GM23338 (cell line): Measurements from ENCODE around the gene MAPRE3. TPM values are rescaled to one million over a fixed set of nuclear protein-coding genes. Genes with fewer than 3 reads are reported as not detected.

Experiments used
- ATAC-seq: fragments of 200-7000 bp; cut with Tn5 transposase; 3 replicates; pipeline ENCODE4 v1.9.1; 2020
- DNase-seq: peaks from one replicate; pipeline ENCODE4 v3.0.0-alpha.2; 2015; ENCODE audit warnings: low spot score
- H2AFZ ChIP-seq: fragments of 200-600 bp; sonication (generic); 2 replicates; pipeline ENCODE4 v1.8.0; 2016; ENCODE audit warnings: antibody characterized with exemption, mild to moderate bottlenecking, moderate library complexity
- H3F3A ChIP-seq: fragments of 200-600 bp; sonication (generic); replicated peaks from 2 replicates; pipeline ENCODE4 v1.8.0; 2017; ENCODE audit warnings: antibody characterized with exemption, mixed run types, low read depth
- H3K27ac ChIP-seq: fragments of 200-600 bp; sonication (generic); 2 replicates; pipeline ENCODE4 v1.6.1; 2016; ENCODE audit warnings: low read depth
- H3K27me3 ChIP-seq: fragments of 200-600 bp; sonication (generic); 2 replicates; pipeline ENCODE4 v1.8.0; 2016; ENCODE audit warnings: mild to moderate bottlenecking, mixed run types, moderate library complexity; ENCODE audit not compliant: insufficient read depth
- H3K36me3 ChIP-seq: fragments of 200-600 bp; sonication (generic); 2 replicates; pipeline ENCODE4 v1.8.0; 2016; ENCODE audit warnings: mild to moderate bottlenecking; ENCODE audit not compliant: insufficient read depth
- H3K4me1 ChIP-seq: fragments of 200-600 bp; sonication (generic); 2 replicates; pipeline ENCODE4 v1.8.0; 2016; ENCODE audit warnings: mild to moderate bottlenecking, moderate library complexity; ENCODE audit not compliant: insufficient read depth
- H3K4me2 ChIP-seq: fragments of 200-600 bp; sonication (generic); 2 replicates; pipeline ENCODE4 v1.7.1; 2017; ENCODE audit warnings: mixed run types
- H3K4me3 ChIP-seq: fragments of 200-600 bp; sonication (generic); 2 replicates; pipeline ENCODE4 v1.6.1; 2016; ENCODE audit warnings: mixed run types
- H3K79me2 ChIP-seq: fragments of 200-600 bp; sonication (generic); replicated peaks from 2 replicates; pipeline ENCODE4 v1.8.0; 2017; ENCODE audit warnings: mild to moderate bottlenecking; ENCODE audit not compliant: insufficient read depth
- H3K9me2 ChIP-seq: fragments of 200-600 bp; sonication (generic); 2 replicates; pipeline ENCODE4 v1.8.0; 2017; ENCODE audit not compliant: insufficient read depth
- H4K20me1 ChIP-seq: fragments of 200-600 bp; sonication (generic); replicated peaks from 2 replicates; pipeline ENCODE4 v1.8.0; 2017; ENCODE audit warnings: mild to moderate bottlenecking; ENCODE audit not compliant: insufficient read depth
- H3K27ac Mint-ChIP-seq: 2 replicates; pipeline ENCODE4 v1.8.0; 2020; ENCODE audit warnings: inconsistent platforms, mild to moderate bottlenecking, moderate library complexity, mixed read lengths
- H3K27me3 Mint-ChIP-seq: 3 replicates; pipeline ENCODE4 v1.8.0; 2022; ENCODE audit warnings: low read depth, mild to moderate bottlenecking, moderate library complexity, mixed read lengths, inconsistent platforms; ENCODE audit not compliant: insufficient read depth, poor library complexity
- H3K36me3 Mint-ChIP-seq: 3 replicates; pipeline ENCODE4 v1.8.0; 2021; ENCODE audit warnings: low read depth, mild to moderate bottlenecking, inconsistent platforms, moderate library complexity, mixed read lengths
- H3K4me1 Mint-ChIP-seq: 3 replicates; pipeline ENCODE4 v1.8.0; 2020; ENCODE audit warnings: mild to moderate bottlenecking, inconsistent platforms, mixed read lengths
- H3K4me3 Mint-ChIP-seq: 3 replicates; pipeline ENCODE4 v1.8.0; 2021; ENCODE audit warnings: moderate library complexity, mild to moderate bottlenecking, inconsistent platforms, mixed read lengths
- H3K9me3 Mint-ChIP-seq: 3 replicates; pipeline ENCODE4 v1.8.0; 2020; ENCODE audit warnings: moderate library complexity, mild to moderate bottlenecking, inconsistent platforms, mixed read lengths
- CREB1 ChIP-seq: fragments of 250-450 bp; sonication (Bioruptor Pico); IDR thresholded peaks from 2 replicates; pipeline ENCODE4 v1.5.0; 2020; ENCODE audit warnings: low read depth, mild to moderate bottlenecking, moderate library complexity
- EZH2 ChIP-seq: fragments of 200-600 bp; sonication (generic); IDR thresholded peaks from one replicate; pipeline ENCODE4 v1.8.0; 2017; ENCODE audit warnings: antibody characterized with exemption, mild to moderate bottlenecking, low read depth; ENCODE audit not compliant: unreplicated experiment
- EZH2phosphoT487 ChIP-seq: fragments of 200-600 bp; sonication (generic); IDR thresholded peaks from one replicate; pipeline ENCODE4 v1.8.1; 2018; ENCODE audit warnings: antibody characterized with exemption; ENCODE audit not compliant: unreplicated experiment
- JUNB ChIP-seq: IDR thresholded peaks from one replicate; pipeline ENCODE4 v1.6.1; 2016; ENCODE audit warnings: antibody characterized with exemption; ENCODE audit not compliant: unreplicated experiment
- NANOG ChIP-seq: IDR thresholded peaks from 2 replicates; pipeline ENCODE4 v1.6.1; 2016; ENCODE audit warnings: antibody characterized with exemption, borderline replicate concordance
- POLR2AphosphoS5 ChIP-seq: IDR thresholded peaks from 2 replicates; pipeline ENCODE4 v1.6.1; 2016; ENCODE audit warnings: antibody characterized with exemption, low read depth
- ZNF114 ChIP-seq: fragments of 250-450 bp; sonication (Bioruptor Pico); IDR thresholded peaks from 2 replicates; pipeline ENCODE4 v1.5.0; 2020; ENCODE audit warnings: mild to moderate bottlenecking, moderate library complexity
- ZNF331 ChIP-seq: fragments of 250-450 bp; sonication (Bioruptor Pico); IDR thresholded peaks from 2 replicates; pipeline ENCODE4 v1.5.0; 2020; ENCODE audit warnings: low read depth, mild to moderate bottlenecking, moderate library complexity
- polyA plus RNA-seq: library from polyadenylated mRNA; unstranded; fragments of >200 nt; fragmentation: Nextera tagmentation; extraction: Ambion mirVana; gene quantifications from 2 replicates; pipeline ENCODE4 v1.2.1, GENCODE V29; 2016
- total RNA-seq: library from RNA; depleted of rRNA; stranded (reverse); fragments of >200 nt; shearing (Covaris generic); gene quantifications from 2 replicates; pipeline ENCODE4 v1.2.3, GENCODE V29; 2014
- TF ChIP-seq, protein P1 (sequence below): fragments of 250-450 bp; sonication (Bioruptor Pico); IDR thresholded peaks from 2 replicates; pipeline ENCODE4 v1.5.0; 2020; ENCODE audit warnings: mild to moderate bottlenecking, moderate library complexity
- TF ChIP-seq, protein P2 (sequence below): IDR thresholded peaks from 2 replicates; pipeline ENCODE4 v1.6.1; 2016; ENCODE audit warnings: antibody characterized with exemption
- TF ChIP-seq, protein P3 (sequence below), 2 experiments: fragments of 200-600 bp in 1 of 2; sonication (generic) in 1 of 2; conservative IDR thresholded peaks; 2 replicates each; pipeline versions ENCODE4 v1.5.1 to v1.6.1; 2016 to 2017; ENCODE audit warnings: antibody characterized with exemption in 2 of 2, low read depth in 2 of 2, mild to moderate bottlenecking in 2 of 2, moderate library complexity in 1 of 2
- TF ChIP-seq, protein P4 (sequence below): IDR thresholded peaks from one replicate; pipeline ENCODE4 v1.6.1; 2018; ENCODE audit warnings: antibody characterized with exemption; ENCODE audit not compliant: unreplicated experiment

Gene MAPRE3
- total and polyA plus RNA-seq, 2 experiments from 2014 or later: 3.3 to 4.5 TPM

DNA sequence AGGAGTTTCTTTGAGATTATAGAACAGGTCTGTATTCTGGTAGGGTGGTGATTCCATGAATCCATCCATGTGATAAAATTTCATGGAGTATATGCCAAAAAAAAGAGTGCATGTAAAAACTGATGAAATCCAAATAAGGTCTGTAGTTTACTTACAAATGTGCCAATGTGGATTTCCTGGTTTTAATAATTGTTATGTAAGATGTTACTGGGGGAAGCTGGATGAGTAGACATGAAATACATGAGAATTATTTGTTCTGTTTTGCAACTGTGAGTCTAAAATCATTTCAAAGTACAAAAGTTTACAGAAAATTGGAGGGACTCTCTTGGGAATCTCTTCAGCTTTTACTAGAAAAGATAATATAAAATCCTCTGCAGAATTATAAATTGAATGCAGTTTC is 38.6 kb downstream of the MAPRE3 start:
- peaks cover 22% of the 10 kb centered on the region for H3K9me3 Mint-ChIP-seq
- DNase-seq (no peak), ATAC-seq (no peak)
- Histone ChIP-seq H3K4me2 (no peak overlapping the region), H3K4me1 (no peaks in the 10 kb centered on the region), H2AFZ (no peak overlapping the region), H3K36me3 (no peaks in the 10 kb centered on the region), H3K4me3 (no peak overlapping the region), H3K9me2 (no peaks in the 10 kb centered on the region), H3K27me3 (no peaks in the 10 kb centered on the region), H4K20me1 (0 out of 2 replicates have a peak, but pooled peaks cover 3% of the 10 kb centered on the region), H3F3A (no peaks in the 10 kb centered on the region), H3K79me2 (no peaks in the 10 kb centered on the region), H3K27ac (no peak overlapping the region)
- peaks cover 20% of the 10 kb centered on the region for H3K36me3 Mint-ChIP-seq
- H3K27me3 Mint-ChIP-seq: peaks cover 4% of the 10 kb centered on the region
- H3K27ac Mint-ChIP-seq: no peak overlapping the region
- peaks cover 3% of the 10 kb centered on the region; the same call in 1 of the 3 replicates for H3K4me1 Mint-ChIP-seq
- H3K4me3 Mint-ChIP-seq: no peak overlapping the region
- no peak for TF ChIP-seq EZH2phosphoT487
- no peak for TF ChIP-seq POLR2AphosphoS5
- TF ChIP-seq, protein P1, sequence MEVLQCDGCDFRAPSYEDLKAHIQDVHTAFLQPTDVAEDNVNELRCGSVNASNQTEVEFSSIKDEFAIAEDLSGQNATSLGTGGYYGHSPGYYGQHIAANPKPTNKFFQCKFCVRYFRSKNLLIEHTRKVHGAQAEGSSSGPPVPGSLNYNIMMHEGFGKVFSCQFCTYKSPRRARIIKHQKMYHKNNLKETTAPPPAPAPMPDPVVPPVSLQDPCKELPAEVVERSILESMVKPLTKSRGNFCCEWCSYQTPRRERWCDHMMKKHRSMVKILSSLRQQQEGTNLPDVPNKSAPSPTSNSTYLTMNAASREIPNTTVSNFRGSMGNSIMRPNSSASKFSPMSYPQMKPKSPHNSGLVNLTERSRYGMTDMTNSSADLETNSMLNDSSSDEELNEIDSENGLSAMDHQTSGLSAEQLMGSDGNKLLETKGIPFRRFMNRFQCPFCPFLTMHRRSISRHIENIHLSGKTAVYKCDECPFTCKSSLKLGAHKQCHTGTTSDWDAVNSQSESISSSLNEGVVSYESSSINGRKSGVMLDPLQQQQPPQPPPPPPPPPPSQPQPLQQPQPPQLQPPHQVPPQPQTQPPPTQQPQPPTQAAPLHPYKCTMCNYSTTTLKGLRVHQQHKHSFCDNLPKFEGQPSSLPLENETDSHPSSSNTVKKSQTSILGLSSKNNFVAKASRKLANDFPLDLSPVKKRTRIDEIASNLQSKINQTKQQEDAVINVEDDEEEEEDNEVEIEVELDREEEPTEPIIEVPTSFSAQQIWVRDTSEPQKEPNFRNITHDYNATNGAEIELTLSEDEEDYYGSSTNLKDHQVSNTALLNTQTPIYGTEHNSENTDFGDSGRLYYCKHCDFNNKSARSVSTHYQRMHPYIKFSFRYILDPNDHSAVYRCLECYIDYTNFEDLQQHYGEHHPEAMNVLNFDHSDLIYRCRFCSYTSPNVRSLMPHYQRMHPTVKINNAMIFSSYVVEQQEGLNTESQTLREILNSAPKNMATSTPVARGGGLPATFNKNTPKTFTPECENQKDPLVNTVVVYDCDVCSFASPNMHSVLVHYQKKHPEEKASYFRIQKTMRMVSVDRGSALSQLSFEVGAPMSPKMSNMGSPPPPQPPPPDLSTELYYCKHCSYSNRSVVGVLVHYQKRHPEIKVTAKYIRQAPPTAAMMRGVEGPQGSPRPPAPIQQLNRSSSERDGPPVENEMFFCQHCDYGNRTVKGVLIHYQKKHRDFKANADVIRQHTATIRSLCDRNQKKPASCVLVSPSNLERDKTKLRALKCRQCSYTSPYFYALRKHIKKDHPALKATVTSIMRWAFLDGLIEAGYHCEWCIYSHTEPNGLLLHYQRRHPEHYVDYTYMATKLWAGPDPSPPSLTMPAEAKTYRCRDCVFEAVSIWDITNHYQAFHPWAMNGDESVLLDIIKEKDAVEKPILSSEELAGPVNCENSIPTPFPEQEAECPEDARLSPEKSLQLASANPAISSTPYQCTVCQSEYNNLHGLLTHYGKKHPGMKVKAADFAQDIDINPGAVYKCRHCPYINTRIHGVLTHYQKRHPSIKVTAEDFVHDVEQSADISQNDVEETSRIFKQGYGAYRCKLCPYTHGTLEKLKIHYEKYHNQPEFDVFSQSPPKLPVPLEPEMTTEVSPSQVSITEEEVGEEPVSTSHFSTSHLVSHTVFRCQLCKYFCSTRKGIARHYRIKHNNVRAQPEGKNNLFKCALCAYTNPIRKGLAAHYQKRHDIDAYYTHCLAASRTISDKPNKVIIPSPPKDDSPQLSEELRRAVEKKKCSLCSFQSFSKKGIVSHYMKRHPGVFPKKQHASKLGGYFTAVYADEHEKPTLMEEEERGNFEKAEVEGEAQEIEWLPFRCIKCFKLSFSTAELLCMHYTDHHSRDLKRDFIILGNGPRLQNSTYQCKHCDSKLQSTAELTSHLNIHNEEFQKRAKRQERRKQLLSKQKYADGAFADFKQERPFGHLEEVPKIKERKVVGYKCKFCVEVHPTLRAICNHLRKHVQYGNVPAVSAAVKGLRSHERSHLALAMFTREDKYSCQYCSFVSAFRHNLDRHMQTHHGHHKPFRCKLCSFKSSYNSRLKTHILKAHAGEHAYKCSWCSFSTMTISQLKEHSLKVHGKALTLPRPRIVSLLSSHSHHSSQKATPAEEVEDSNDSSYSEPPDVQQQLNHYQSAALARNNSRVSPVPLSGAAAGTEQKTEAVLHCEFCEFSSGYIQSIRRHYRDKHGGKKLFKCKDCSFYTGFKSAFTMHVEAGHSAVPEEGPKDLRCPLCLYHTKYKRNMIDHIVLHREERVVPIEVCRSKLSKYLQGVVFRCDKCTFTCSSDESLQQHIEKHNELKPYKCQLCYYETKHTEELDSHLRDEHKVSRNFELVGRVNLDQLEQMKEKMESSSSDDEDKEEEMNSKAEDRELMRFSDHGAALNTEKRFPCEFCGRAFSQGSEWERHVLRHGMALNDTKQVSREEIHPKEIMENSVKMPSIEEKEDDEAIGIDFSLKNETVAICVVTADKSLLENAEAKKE (CRISPR knock-in tag): no peak
- TF ChIP-seq, protein P2, sequence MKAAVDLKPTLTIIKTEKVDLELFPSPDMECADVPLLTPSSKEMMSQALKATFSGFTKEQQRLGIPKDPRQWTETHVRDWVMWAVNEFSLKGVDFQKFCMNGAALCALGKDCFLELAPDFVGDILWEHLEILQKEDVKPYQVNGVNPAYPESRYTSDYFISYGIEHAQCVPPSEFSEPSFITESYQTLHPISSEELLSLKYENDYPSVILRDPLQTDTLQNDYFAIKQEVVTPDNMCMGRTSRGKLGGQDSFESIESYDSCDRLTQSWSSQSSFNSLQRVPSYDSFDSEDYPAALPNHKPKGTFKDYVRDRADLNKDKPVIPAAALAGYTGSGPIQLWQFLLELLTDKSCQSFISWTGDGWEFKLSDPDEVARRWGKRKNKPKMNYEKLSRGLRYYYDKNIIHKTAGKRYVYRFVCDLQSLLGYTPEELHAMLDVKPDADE: no peak
- TF ChIP-seq, protein P3, sequence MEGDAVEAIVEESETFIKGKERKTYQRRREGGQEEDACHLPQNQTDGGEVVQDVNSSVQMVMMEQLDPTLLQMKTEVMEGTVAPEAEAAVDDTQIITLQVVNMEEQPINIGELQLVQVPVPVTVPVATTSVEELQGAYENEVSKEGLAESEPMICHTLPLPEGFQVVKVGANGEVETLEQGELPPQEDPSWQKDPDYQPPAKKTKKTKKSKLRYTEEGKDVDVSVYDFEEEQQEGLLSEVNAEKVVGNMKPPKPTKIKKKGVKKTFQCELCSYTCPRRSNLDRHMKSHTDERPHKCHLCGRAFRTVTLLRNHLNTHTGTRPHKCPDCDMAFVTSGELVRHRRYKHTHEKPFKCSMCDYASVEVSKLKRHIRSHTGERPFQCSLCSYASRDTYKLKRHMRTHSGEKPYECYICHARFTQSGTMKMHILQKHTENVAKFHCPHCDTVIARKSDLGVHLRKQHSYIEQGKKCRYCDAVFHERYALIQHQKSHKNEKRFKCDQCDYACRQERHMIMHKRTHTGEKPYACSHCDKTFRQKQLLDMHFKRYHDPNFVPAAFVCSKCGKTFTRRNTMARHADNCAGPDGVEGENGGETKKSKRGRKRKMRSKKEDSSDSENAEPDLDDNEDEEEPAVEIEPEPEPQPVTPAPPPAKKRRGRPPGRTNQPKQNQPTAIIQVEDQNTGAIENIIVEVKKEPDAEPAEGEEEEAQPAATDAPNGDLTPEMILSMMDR (conservative IDR thresholded peaks at IDR 0.05; ENCODE audit: low read depth in 2 of 2): no peak
- no peak for TF ChIP-seq ZNF114 (CRISPR knock-in tag)
- TF ChIP-seq EZH2: no peak
- TF ChIP-seq CREB1: no peak
- TF ChIP-seq, protein P4, sequence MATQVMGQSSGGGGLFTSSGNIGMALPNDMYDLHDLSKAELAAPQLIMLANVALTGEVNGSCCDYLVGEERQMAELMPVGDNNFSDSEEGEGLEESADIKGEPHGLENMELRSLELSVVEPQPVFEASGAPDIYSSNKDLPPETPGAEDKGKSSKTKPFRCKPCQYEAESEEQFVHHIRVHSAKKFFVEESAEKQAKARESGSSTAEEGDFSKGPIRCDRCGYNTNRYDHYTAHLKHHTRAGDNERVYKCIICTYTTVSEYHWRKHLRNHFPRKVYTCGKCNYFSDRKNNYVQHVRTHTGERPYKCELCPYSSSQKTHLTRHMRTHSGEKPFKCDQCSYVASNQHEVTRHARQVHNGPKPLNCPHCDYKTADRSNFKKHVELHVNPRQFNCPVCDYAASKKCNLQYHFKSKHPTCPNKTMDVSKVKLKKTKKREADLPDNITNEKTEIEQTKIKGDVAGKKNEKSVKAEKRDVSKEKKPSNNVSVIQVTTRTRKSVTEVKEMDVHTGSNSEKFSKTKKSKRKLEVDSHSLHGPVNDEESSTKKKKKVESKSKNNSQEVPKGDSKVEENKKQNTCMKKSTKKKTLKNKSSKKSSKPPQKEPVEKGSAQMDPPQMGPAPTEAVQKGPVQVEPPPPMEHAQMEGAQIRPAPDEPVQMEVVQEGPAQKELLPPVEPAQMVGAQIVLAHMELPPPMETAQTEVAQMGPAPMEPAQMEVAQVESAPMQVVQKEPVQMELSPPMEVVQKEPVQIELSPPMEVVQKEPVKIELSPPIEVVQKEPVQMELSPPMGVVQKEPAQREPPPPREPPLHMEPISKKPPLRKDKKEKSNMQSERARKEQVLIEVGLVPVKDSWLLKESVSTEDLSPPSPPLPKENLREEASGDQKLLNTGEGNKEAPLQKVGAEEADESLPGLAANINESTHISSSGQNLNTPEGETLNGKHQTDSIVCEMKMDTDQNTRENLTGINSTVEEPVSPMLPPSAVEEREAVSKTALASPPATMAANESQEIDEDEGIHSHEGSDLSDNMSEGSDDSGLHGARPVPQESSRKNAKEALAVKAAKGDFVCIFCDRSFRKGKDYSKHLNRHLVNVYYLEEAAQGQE: no peak
- TF ChIP-seq JUNB: no peak
- no peak for TF ChIP-seq NANOG
- TF ChIP-seq ZNF331 (CRISPR knock-in tag): no peak
